ENCODE data around the gene NTM. TPM values are rescaled to one million over a fixed set of nuclear protein-coding genes. Genes with fewer than 3 reads are reported as not detected.
"Not testable (repeated sequence)": the region's sequence is repeated elsewhere in the genome, so short reads cannot be mapped to it uniquely, and the experiment has no call there.

The NTM gene
- total RNA-seq, 1 donor from 2014 or later: 10.8 TPM

- DNase-seq: no peak
These were observed 52.1 kb downstream of the NTM start for GRCh38 chr11:131422496-131422895.

DNA sequence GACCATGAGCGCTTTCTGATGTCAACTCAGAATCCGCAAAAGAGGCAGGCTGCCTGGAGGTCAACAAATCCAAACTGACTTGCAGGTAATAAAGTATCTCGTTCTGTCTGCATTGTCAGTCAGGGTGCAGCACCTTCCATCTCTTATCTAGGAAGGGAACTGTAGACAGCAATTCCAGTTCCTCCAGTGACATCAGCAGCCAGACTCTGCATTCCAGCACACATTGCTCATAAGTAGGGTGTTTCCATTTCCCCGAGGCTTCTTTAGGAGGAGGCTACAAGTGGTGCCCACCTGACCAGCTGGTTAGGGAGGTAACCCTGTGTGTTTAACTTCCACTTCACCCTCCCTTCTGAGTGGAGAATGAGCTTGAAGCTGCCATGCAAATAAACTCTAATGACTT is 53.3 kb downstream of the NTM start:
- no peak for DNase-seq

DNA sequence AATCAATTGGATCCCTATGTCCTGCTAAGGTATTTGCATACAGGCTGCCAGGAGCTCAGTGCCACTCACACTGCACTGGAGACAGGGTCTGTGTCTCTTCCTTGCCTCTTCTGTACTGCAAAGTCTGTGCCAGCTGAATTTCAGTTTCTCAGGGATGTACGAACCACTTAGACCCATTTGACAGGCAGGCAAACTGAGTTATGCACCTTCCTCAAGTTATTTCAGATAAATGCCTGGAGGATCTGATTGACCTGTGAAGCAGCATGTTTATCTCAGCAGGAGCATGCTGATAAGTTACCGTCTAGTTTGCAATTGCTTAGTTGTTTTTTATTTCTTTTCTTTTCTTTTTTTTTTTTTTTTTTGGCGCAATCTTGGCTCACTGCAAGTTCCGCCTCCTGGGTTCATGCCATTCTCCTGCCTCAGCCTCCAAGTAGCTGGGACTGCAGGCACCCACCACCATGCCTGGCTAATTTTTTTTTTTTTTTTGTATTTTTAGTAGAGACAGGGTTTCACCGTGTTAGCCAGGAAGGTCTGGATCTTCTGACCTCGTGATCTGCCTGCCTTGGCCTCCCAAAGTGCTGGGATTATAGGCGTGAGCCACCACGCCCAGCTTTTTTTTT is 54.0 kb downstream of the NTM start:
- DNase-seq: not testable (repeated sequence)

- no peak for DNase-seq
These were observed 54.9 kb downstream of the NTM start for GRCh38 chr11:131425285-131425684.

- no peak for DNase-seq
These were observed 58.4 kb downstream of the NTM start for GRCh38 chr11:131428853-131429252.

GRCh38 chr11:131430473-131431208 is 60.2 kb downstream of the NTM start:
- DNase-seq: no peak

GRCh38 chr11:131441051-131441810 is 70.8 kb downstream of the NTM start:
- DNase-seq: no peak

DNA sequence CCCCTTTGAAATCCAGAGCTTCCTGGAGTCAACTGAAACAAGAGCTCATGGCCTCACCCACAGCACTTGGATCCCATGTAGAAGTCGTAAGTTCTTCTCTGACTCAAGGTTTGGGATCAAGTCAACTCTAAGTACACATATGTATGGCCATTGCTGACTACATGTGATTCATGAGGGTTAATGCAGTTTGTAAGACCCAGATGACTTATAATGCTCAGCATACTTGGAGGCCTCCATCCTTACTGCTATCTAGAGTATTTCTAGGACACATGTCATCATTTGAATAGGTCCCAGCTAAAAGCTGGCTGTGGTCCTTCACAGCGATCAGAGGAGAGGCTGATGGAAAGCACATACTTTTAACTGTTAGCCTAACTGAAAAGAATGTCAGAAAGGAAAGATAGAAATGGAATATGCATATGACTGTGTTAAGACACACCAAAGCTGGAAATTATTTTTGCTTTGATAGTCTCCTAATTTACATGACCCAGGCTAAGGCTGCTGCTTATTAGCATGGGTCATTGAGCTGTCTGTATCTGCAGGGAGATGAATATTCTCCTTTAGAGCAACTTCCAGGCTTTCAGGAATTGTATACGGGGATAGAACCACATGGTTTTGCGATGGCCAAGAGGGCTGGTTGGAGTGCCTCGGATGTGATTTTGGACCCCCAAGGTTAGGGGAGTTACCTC is 76.3 kb downstream of the NTM start:
- DNase-seq: no peak

DNA sequence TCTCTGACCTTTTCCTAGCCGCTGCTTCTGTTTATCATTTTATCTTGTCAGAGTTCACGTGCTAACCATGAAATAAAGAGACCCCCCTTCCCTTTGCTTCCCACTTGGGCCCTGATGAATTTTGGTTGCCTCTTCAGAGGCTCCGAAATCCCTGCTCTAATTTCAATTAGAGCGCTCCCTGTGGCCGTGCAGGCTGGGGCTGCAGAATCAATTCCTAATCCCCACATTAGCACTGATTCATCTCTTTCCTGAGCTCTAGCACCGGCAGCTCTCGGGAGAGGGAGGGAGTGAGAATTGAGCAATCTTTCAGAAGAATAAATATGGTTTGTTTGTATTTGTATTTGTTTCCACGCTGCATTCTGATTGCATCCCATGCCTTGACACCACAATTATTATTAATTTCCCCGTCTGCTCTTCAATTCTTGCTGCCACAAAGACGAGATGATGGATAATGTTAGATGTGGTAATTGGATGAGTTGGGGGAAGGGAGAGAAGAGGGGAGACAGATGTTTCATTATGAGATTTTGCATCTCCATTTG is 76.9 kb downstream of the NTM start:
- no peak for DNase-seq

GRCh38 chr11:131447898-131448297 is 77.5 kb downstream of the NTM start:
- DNase-seq: no peak

GRCh38 chr11:131449036-131450019 is 78.9 kb downstream of the NTM start:
- no peak for DNase-seq

DNA sequence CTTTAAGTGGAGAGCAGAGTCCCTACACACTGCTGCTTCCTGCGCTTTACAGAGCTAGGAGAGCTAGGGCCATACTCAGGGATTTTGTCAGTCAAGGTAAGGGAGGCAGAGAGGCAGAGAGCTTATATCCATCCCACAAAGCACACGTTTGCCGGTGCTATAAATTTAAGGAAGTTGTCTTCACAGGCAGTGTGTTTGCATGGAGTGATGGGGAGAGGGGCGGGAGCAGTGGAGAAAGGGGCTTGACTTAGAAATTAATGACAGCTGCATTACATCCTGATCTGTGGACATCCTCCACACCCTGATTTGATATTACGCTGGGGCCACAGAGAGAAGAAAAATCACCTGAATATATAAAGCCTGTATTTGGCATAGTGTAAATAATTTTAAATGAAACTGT is 84.1 kb downstream of the NTM start:
- no peak for DNase-seq

DNA sequence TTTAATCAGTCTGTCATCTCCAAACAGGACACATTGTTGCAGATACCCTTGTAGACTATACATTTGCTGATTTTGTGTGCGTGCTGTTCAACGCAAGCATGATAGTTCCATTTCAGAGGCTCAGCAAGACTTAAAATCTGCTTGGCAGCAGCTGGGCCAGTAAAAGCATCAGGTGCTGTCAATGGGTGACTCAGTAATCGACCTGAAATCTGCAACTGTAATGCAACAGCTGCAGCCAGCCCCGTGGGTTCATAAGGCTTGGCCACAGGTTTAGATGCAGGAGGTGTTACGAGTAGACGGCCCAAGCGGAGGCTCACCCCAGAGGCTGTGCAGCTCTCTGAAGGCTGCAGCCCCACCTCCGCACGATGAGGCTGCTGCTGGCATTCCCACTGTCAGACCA is 84.6 kb downstream of the NTM start:
- no peak for DNase-seq

- no peak for DNase-seq
These were observed 85.7 kb downstream of the NTM start for GRCh38 chr11:131455843-131456704.

DNA sequence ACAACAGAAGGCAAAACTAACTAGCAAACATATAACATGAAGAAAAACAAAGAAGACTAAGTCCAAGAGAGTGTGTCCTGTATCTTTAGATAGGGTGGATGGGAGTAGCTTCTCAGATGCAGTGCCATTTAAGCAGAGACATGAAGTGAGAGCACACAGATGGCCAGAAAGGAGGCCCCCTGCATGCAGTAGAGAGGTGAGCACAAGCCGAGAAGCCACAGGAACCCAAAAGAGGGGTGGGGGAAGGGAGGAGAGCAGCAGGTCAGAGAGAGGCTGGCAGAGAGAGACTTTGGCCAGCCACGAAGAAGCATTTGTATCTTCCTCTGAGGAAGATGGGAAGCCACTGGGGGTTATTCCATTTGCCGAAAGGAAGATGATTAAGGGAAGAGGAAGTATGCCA is 86.7 kb downstream of the NTM start:
- DNase-seq: no peak

- DNase-seq: no peak
These were observed 88.0 kb downstream of the NTM start for GRCh38 chr11:131458421-131458820.

DNA sequence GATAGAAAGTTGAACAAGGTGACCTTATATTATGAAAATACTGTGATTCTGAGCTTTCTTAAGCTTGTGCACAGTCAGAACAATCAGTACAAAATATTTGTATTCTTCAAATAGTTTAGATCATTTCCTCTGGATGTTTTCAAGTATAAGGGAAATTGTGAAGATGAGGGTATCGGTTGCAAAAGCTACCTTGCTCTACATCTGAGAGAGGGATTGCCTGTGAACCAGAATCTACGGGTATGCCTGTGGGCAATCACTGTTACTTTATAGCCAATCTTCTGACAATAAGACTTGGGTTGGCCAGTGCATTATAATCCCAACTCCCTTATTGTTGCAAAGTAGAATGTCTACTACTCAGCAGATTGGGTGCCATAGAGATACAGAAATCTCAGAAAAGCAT is 90.5 kb downstream of the NTM start:
- no peak for DNase-seq

GRCh38 chr11:131462622-131463021 is 92.2 kb downstream of the NTM start:
- DNase-seq: no peak

GRCh38 chr11:131463162-131463561 is 92.7 kb downstream of the NTM start:
- DNase-seq: no peak

Measured in skin of body (tissue), 2 donors.